ENCODE results near the gene PDZRN3. TPM values are rescaled to one million over a fixed set of nuclear protein-coding genes. Genes with fewer than 3 reads are reported as not detected.
A peak's percentile ranks its signal among the peaks of the same experiment; 100 is the strongest.

Gene PDZRN3
- total RNA-seq, 4 donors from 2014 or later = 13.3 to 81.7 (median 19.7) TPM

GRCh38 chr3:73379465-73379864 lies 245.3 kb downstream of the PDZRN3 start:
- no peak for DNase-seq
- Histone ChIP-seq H3K27me3 (no peaks in the 10 kb centered on the region), H3K4me3 (no peak overlapping the region), H3K36me3 (peaks cover 0 to 12% (median 0%) of the 10 kb centered on the region in 3 donors), H3K9me3 (no peaks in the 10 kb centered on the region), H3K4me1 (no peaks in the 10 kb centered on the region), H3K27ac (no peak overlapping the region)
- no peak for TF ChIP-seq CTCF (IDR thresholded peaks at IDR 0.05)
- TF ChIP-seq POLR2A (IDR thresholded peaks at IDR 0.05) = no peak

DNA sequence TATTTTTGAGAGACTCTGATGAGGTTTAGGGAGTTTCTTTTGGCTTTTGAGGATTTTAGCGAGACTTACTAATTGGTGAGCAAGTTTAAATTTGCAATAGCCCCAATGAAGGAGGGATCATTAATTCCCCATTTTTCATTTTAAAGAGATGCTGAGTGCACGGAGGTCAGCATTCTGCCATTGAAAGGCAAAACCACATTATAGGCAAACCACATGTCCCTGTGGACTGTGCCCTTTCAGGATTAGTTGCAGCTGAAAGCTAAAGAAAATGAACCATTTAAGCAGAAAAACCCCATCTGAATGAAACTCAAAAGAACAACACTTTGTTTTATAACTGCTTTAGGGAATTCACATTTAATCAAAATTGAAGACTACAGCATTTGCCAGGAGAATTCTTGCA lies 246.5 kb downstream of the PDZRN3 start:
- TF ChIP-seq CTCF (IDR thresholded peaks at IDR 0.05) (no peak), POLR2A (IDR thresholded peaks at IDR 0.05) (no peak)
- Histone ChIP-seq H3K4me1 (no peaks in the 10 kb centered on the region), H3K9me3 (no peaks in the 10 kb centered on the region), H3K36me3 (no peaks in the 10 kb centered on the region), H3K4me3 (no peak overlapping the region), H3K27me3 (no peaks in the 10 kb centered on the region), H3K27ac (no peak overlapping the region)
- DNase-seq = no peak

GRCh38 chr3:73365756-73366397 lies 258.9 kb downstream of the PDZRN3 start:
- Histone ChIP-seq H3K27me3 (no peaks in the 10 kb centered on the region), H3K36me3 (no peaks in the 10 kb centered on the region), H3K9me3 (no peaks in the 10 kb centered on the region), H3K4me1 (no peaks in the 10 kb centered on the region), H3K4me3 (no peak overlapping the region), H3K27ac (peak overlapping the region in 1 of 4 donors; percentile 31)
- TF ChIP-seq CTCF (IDR thresholded peaks at IDR 0.05) = no peak
- no peak for TF ChIP-seq POLR2A (IDR thresholded peaks at IDR 0.05)
- DNase-seq = no peak

- Histone ChIP-seq H3K4me3 (no peak overlapping the region), H3K36me3 (no peaks in the 10 kb centered on the region), H3K27ac (no peak overlapping the region), H3K4me1 (no peaks in the 10 kb centered on the region), H3K9me3 (no peaks in the 10 kb centered on the region), H3K27me3 (no peaks in the 10 kb centered on the region)
- no peak for DNase-seq
- TF ChIP-seq POLR2A (IDR thresholded peaks at IDR 0.05) (no peak), CTCF (IDR thresholded peaks at IDR 0.05) (no peak)
These were observed 260.2 kb downstream of the PDZRN3 start for GRCh38 chr3:73364517-73364916.

GRCh38 chr3:73363093-73363492 lies 261.6 kb downstream of the PDZRN3 start:
- H3K27ac ChIP-seq = no peak overlapping the region
- no peak for DNase-seq
- no peaks in the 10 kb centered on the region for H3K4me1 ChIP-seq
- H3K27me3 ChIP-seq = no peaks in the 10 kb centered on the region
- TF ChIP-seq CTCF (IDR thresholded peaks at IDR 0.05) (no peak), POLR2A (IDR thresholded peaks at IDR 0.05) (no peak)
- H3K4me3 ChIP-seq = no peak overlapping the region
- no peaks in the 10 kb centered on the region for H3K36me3 ChIP-seq
- no peaks in the 10 kb centered on the region for H3K9me3 ChIP-seq

GRCh38 chr3:73361591-73361990 lies 263.1 kb downstream of the PDZRN3 start:
- no peaks in the 10 kb centered on the region for H3K9me3 ChIP-seq
- no peak overlapping the region for H3K4me3 ChIP-seq
- TF ChIP-seq POLR2A (IDR thresholded peaks at IDR 0.05) = no peak
- no peak for TF ChIP-seq CTCF (IDR thresholded peaks at IDR 0.05)
- H3K27ac ChIP-seq = no peak overlapping the region
- no peak for DNase-seq
- no peaks in the 10 kb centered on the region for H3K27me3 ChIP-seq
- no peaks in the 10 kb centered on the region for H3K4me1 ChIP-seq
- no peaks in the 10 kb centered on the region for H3K36me3 ChIP-seq

Measured in Peyer's patch (tissue), 4 donors.